ENCODE measurements around the gene SMTN.

GRCh38 chr22:31056986-31057599 is 24.0 kb upstream of the SMTN start:
- TF ChIP-seq POLR2A (IDR thresholded peaks at IDR 0.05) = no peak
- no peak for TF ChIP-seq CTCF (IDR thresholded peaks at IDR 0.05)
- no peak for TF ChIP-seq EP300 (IDR thresholded peaks at IDR 0.05)
